HG03558 (cell line): ENCODE measurements around the gene DBH.
"Not testable (repeated sequence)": the region's sequence is repeated elsewhere in the genome, so short reads cannot be mapped to it uniquely, and the experiment has no call there.

Experiments used
- ATAC-seq: cut with Tn5 transposase; IDR thresholded peaks from one replicate; pipeline ENCODE4 v1.9.1; 2021; ENCODE audit warnings: moderate number of reproducible peaks; ENCODE audit not compliant: unreplicated experiment; ENCODE audit errors: extremely low read depth

Gene DBH

GRCh38 chr9:133618726-133619125, 17.4 kb upstream of the DBH start:
- ATAC-seq = no peak

GRCh38 chr9:133619791-133620190, 16.4 kb upstream of the DBH start:
- no peak for ATAC-seq

GRCh38 chr9:133621725-133622267, 14.4 kb upstream of the DBH start:
- no peak for ATAC-seq

GRCh38 chr9:133622555-133622954, 13.6 kb upstream of the DBH start:
- no peak for ATAC-seq

GRCh38 chr9:133626008-133626407, 10.2 kb upstream of the DBH start:
- ATAC-seq = not testable (repeated sequence)

GRCh38 chr9:133627341-133627740, 8.8 kb upstream of the DBH start:
- no peak for ATAC-seq

GRCh38 chr9:133628766-133629165, 7.4 kb upstream of the DBH start:
- ATAC-seq = no peak

GRCh38 chr9:133629221-133630110, 6.7 kb upstream of the DBH start:
- no peak for ATAC-seq

GRCh38 chr9:133631111-133631510, 5.1 kb upstream of the DBH start:
- ATAC-seq = no peak

- ATAC-seq = no peak
These were observed 3.1 kb upstream of the DBH start for GRCh38 chr9:133632806-133633680.

GRCh38 chr9:133633681-133634080, 2.5 kb upstream of the DBH start:
- ATAC-seq = no peak

- ATAC-seq = no peak
These were observed 2.0 kb upstream of the DBH start for GRCh38 chr9:133634081-133634691.

GRCh38 chr9:133635098-133635497, 1.1 kb upstream of the DBH start:
- ATAC-seq = no peak

GRCh38 chr9:133636902-133637301, 739 bp downstream of the DBH start:
- no peak for ATAC-seq

GRCh38 chr9:133637451-133638055, 1.4 kb downstream of the DBH start:
- no peak for ATAC-seq

- ATAC-seq = no peak
These were observed 1.9 kb downstream of the DBH start for GRCh38 chr9:133638076-133638475.

GRCh38 chr9:133638711-133639110, 2.5 kb downstream of the DBH start:
- ATAC-seq = no peak

- ATAC-seq = no peak
These were observed 3.5 kb downstream of the DBH start for GRCh38 chr9:133639613-133640012.

GRCh38 chr9:133640160-133640559, 4.0 kb downstream of the DBH start:
- no peak for ATAC-seq
